Left kidney (tissue), 8 donors: Measurements from ENCODE around the gene PDSS1. TPM values are rescaled to one million over a fixed set of nuclear protein-coding genes. Genes with fewer than 3 reads are reported as not detected.
A peak's percentile ranks its signal among the peaks of the same experiment; 100 is the strongest.
"Not testable (repeated sequence)": the region's sequence is repeated elsewhere in the genome, so short reads cannot be mapped to it uniquely, and the experiment has no call there.

Experiments
- DNase-seq: peaks from one replicate; pipeline ENCODE4 v3.0.0-alpha.2; 2013
- long read RNA-seq, 8 donors: transcript quantifications; one replicate each; lab custom pipeline, GENCODE V29; 2026
- polyA plus RNA-seq: library from polyadenylated mRNA; unstranded; fragments of 120-200 nt; gene quantifications from one replicate; pipeline ENCODE4 v1.2.1, GENCODE V29; 2013; ENCODE audit not compliant: insufficient read length

The PDSS1 gene
- polyA plus RNA-seq = 22.0 TPM
- long read RNA-seq, donor 1, partial matches to known transcripts = 8 of 12 reads
- long read RNA-seq, donor 1, other reads (novel, unspliced or antisense) = 0 of 12 reads
- long read RNA-seq, donor 2, partial matches to known transcripts = 0 of 4 reads
- long read RNA-seq, donor 2, other reads (novel, unspliced or antisense) = 0 of 4 reads
- long read RNA-seq, donor 3, partial matches to known transcripts = 6 of 8 reads
- long read RNA-seq, donor 3, other reads (novel, unspliced or antisense) = 0 of 8 reads
- long read RNA-seq, donor 4 = 0 reads
- long read RNA-seq, donor 5, transcript PDSS1-201 (12 exons, 1,626 nt) = major isoform, 5 of 17 reads
- long read RNA-seq, donor 5, partial matches to known transcripts = 12 of 17 reads
- long read RNA-seq, donor 5, other reads (novel, unspliced or antisense) = 0 of 17 reads
- long read RNA-seq, donor 6, partial matches to known transcripts = 5 of 7 reads
- long read RNA-seq, donor 6, other reads (novel, unspliced or antisense) = 0 of 7 reads
- long read RNA-seq, donor 7, partial matches to known transcripts = 0 of 2 reads
- long read RNA-seq, donor 7, other reads (novel, unspliced or antisense) = 0 of 2 reads
- long read RNA-seq, donor 8, partial matches to known transcripts = 11 of 20 reads
- long read RNA-seq, donor 8, other reads (novel, unspliced or antisense) = 6 of 20 reads

- DNase-seq = peak; percentile 62
Observed at GRCh38 chr10:26697163-26697921, at the start of gene PDSS1. TSS of gene PDSS1 (plus strand) at chr10:26697701. CDS start at chr10:26697712, 11 bp downstream.

- DNase-seq = not testable (repeated sequence)
Observed at GRCh38 chr10:26648245-26648636, 49.3 kb upstream of the PDSS1 start.

- no peak for DNase-seq
Observed at GRCh38 chr10:26650406-26650805, 47.1 kb upstream of the PDSS1 start.

DNA sequence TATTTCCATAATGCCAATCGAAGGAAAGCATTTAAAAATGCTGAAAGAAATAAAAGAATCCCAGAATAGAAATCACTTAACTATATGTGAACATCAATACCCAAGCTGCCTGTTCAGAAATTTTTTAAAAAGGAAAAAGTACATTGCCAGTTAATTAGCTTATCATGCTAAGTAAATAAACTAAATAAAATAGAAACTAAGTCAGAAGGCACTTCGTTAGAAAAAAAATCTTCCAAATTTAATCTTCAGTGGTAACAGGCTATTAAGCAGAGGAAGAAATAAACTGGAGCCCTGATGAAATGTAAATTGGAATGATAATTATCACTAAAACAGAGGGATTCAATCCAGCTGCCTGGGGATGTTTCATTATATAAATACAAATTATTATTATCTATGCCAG, 46.0 kb upstream of the PDSS1 start:
- not testable (repeated sequence) for DNase-seq

GRCh38 chr10:26653004-26653403, 44.5 kb upstream of the PDSS1 start:
- no peak for DNase-seq

DNA sequence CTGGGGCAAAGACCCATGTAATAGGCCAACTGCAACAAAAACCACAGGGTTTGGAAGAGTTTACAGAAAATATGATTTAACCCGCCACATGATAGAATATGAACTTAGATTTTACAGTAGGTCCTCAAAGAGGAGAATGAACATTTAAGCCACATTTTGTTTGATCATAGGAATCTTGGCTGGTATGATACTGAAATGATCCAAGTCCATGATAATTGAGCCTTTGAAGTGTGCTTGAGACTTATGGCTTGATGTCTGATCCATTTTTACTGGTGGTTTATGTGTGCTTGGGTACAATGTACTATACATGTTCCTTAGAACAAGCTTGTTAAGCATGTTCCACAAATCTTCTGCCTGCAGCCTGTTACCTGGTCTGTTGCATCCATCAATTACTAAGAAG, 41.8 kb upstream of the PDSS1 start:
- DNase-seq = no peak

DNA sequence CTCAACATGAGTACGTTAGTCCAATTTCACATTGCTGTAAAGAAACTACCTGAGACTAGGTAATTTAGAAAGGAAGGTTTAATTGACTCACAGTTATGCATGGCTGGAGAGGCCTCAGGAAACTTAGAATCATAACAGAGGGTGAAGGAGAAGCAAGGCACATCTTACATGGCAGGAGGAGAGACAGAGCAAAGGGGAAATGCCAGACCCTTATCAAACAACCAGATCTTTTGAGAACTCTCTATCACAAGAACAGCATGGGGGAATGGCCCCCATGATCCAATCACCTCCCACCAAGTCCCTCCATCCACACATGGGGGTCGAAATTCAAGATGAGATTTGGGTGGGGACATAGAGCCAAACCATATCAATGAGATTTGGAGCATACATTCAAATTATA, 34.6 kb upstream of the PDSS1 start:
- no peak for DNase-seq

DNA sequence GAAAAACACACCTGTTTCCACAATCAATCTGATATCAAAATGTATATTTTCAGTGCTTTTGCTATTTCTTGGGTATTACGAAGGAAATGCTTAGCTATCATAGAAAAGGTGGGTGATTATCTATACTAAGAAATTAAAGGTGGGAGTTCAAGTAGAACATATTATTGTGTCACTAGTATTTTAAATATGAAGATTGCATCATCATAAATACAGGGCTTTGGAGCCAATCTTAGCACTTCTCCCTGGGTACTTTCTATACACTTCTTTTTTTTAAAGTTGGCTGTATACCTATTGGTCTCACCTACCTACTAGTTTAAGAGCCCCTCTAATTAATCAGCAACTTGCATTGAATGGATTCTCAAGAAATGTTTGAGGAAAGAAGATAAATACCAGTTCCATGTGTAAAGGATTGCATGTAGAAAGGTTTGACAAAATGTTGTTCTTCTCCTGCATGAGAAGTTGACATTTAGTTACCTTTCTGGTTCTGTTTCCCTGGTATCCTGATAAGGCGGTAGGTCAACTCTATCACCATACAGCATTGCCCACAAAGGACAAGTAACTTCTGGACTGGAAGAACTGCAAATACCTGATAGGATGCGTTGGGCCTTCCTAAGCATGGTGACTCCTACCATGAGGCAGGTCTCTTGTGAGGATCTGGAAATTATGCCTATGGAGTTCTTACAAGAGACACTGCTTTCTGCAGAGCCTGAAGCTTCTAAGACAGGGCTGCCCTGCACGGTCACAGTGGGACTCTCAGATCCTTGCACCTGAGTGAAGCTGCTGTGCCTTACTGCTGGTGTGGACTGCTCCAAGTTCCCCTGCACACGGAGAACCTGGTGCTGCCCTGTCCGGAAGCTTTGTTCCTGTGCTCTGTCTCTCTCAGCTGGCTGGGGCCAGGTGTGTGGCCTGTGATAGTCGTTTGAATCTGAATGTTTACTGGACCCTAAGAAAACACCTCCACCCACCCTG, 32.1 kb upstream of the PDSS1 start:
- DNase-seq = no peak

DNA sequence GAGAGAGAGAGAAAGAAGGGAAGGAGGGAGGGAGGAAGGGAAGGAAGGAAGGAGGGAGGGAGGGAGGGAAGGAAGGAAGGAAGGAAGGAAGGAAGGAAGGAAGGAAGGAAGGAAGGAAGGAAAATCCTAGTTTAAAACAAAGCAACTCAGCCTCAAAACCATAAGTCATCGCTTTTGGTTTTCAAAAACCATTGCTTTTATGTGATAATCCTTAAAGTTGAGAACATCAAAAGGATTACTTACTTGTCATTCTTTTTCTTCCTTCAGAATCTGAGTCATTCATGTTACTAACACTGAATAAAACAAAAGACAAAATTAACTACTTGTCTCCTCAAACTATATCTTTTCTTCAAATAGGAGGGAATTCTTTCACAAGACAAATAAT, 21.6 kb upstream of the PDSS1 start:
- no peak for DNase-seq

GRCh38 chr10:26679588-26679987, 17.9 kb upstream of the PDSS1 start:
- DNase-seq = no peak

GRCh38 chr10:26681076-26681475, 16.4 kb upstream of the PDSS1 start:
- DNase-seq = no peak

- not testable (repeated sequence) for DNase-seq
Observed at GRCh38 chr10:26681971-26682370, 15.5 kb upstream of the PDSS1 start.

GRCh38 chr10:26682931-26683330, 14.6 kb upstream of the PDSS1 start:
- DNase-seq = no peak

DNA sequence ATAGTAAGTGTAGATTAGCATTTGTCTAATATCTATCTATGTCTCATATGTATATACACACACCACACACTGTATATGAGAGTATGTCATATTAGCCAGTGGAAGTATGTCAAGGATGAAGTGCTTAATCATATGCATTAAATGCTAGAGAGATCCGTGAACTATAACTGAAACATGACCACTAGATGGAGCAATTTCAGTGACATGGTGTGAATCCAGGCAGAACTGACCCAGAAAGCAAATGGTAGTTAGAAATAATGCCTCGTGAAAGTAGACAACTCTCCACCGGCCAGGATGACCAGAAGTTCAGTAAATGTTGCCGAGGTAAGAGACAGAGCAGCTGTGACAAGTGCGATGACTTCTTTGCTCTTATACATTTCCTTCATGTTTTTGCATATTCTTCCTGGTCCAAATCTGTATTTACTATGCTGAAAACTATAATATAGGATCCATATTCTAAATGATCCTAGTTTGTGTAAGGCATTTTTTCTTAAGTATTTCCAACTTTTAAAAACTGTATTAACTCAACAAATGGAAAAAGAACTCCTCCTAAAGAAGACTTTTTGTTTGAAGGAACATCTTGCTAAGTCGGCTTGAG, 12.7 kb upstream of the PDSS1 start:
- peak; percentile 18 for DNase-seq

- no peak for DNase-seq
Observed at GRCh38 chr10:26685441-26685840, 12.1 kb upstream of the PDSS1 start.

DNA sequence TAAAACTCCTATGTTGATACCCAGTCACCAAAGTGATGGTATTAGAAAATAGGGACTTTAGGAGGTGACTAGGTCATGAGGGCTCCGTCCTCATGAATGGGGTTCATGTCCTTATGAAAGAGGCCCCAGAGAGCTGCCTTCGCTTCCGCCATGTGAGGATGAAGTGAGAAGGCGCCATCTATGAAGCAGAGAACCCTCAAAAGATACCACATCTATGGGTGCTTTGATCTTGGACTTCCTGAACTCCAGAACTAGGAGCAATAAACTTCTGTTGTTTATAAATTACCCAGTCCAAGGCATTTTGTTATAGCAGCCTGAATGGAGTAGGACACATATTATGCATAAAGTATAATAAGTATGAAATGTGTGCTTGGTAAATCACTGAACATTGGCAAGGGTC, 8.1 kb upstream of the PDSS1 start:
- DNase-seq = no peak

GRCh38 chr10:26690731-26691475, 6.6 kb upstream of the PDSS1 start:
- DNase-seq = no peak

DNA sequence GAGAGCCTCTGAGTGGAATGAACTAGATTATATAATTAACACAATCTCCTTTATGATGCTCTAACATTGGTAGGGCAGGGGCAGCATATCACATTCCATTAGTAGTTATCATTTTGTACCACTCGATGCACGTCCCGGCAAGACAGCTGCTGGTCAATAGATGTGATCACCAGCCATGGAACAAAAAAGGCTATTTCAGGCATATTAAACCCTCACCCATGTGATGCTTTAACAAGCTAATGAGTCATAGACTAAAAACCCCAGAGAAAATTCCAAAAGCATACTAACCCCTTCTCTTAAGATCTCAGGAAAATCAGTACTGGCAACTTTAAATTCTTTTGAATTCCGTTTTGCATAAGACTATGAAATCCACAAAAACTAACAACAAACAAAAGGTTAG, 3.0 kb upstream of the PDSS1 start:
- not testable (repeated sequence) for DNase-seq

- no peak for DNase-seq
Observed at GRCh38 chr10:26696786-26697162, 727 bp upstream of the PDSS1 start.

DNA sequence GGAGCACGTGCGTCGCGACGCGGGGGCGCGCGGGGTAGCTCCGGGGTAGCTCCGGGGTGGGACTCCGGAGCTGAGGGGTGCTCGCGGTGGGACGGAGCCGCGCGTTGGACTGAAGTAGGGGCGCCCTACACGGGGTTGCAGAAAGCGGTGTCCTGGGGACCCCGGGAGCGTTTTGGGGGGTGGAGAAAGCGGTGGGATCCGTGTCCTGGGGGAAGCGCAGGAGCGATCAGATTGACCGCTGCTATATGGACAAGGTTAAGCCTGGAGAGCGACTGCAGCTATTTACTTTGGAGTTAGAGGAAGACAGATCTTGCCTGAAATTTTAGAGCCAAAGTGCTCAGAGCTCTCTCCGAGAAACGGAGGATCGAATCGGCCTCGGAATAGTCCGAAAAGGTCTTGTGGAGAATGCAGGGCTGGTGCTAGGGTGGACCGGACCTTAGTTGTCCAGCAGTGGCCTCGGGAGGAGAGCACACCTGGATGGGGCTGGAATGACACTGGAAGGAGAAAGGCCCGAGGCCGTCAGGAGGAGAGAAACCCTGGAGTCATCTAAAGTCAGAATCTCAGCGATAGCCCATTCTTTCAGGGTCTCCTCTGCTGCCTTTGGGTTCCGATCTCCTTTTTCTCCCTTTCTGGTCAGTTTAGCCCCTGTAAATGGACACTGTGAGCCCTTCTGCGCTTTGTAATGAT, 564 bp downstream of the PDSS1 start:
- no peak for DNase-seq
